HG03064 (cell line): ENCODE measurements around the gene TMEM231.
"Not testable (repeated sequence)": the region's sequence is repeated elsewhere in the genome, so short reads cannot be mapped to it uniquely, and the experiment has no call there.

Source experiments
- ATAC-seq: cut with Tn5 transposase; IDR thresholded peaks from one replicate; pipeline ENCODE4 v1.9.1; 2021; ENCODE audit warnings: low read depth; ENCODE audit not compliant: unreplicated experiment

TMEM231 gene

GRCh38 chr16:75534560-75535205, 21.4 kb downstream of the TMEM231 start:
- no peak for ATAC-seq

GRCh38 chr16:75532791-75533190, 23.3 kb downstream of the TMEM231 start:
- no peak for ATAC-seq

GRCh38 chr16:75532142-75532765, 23.8 kb downstream of the TMEM231 start:
- ATAC-seq = no peak

- ATAC-seq = no peak
Observed at GRCh38 chr16:75529959-75530358, 26.1 kb downstream of the TMEM231 start.

- no peak for ATAC-seq
Observed at GRCh38 chr16:75529056-75529905, 26.8 kb downstream of the TMEM231 start.

GRCh38 chr16:75527825-75528299, 28.2 kb downstream of the TMEM231 start:
- no peak for ATAC-seq

- no peak for ATAC-seq
Observed at GRCh38 chr16:75526032-75526790, 29.8 kb downstream of the TMEM231 start.

GRCh38 chr16:75519175-75519574, 36.9 kb downstream of the TMEM231 start:
- no peak for ATAC-seq

- ATAC-seq = peak; percentile 37
Observed at GRCh38 chr16:75516189-75516966, 39.7 kb downstream of the TMEM231 start.

GRCh38 chr16:75514296-75514695, 41.8 kb downstream of the TMEM231 start:
- ATAC-seq = no peak

- ATAC-seq = no peak
Observed at GRCh38 chr16:75506574-75506973, 49.5 kb downstream of the TMEM231 start.

GRCh38 chr16:75506107-75506506, 49.9 kb downstream of the TMEM231 start:
- no peak for ATAC-seq

- no peak for ATAC-seq
Observed at GRCh38 chr16:75503801-75504200, 52.3 kb downstream of the TMEM231 start.

GRCh38 chr16:75502916-75503605, 53.0 kb downstream of the TMEM231 start:
- no peak for ATAC-seq

GRCh38 chr16:75501820-75502219, 54.2 kb downstream of the TMEM231 start:
- not testable (repeated sequence) for ATAC-seq

- no peak for ATAC-seq
Observed at GRCh38 chr16:75501359-75501758, 54.7 kb downstream of the TMEM231 start.

- ATAC-seq = not testable (repeated sequence)
Observed at GRCh38 chr16:75498605-75499322, 57.3 kb downstream of the TMEM231 start.

- ATAC-seq = no peak
Observed at GRCh38 chr16:75497558-75497957, 58.5 kb downstream of the TMEM231 start.
